SKM-1 treated with dmso at 0.1 percent for 144 hours (cell line): ENCODE measurements around the gene DMRTC2.

ENCODE experiments used
- DNase-seq: peaks from one replicate; lab custom pipeline; 2025; ENCODE audit not compliant: unreplicated experiment; lab: John Stamatoyannopoulos, UW

The DMRTC2 gene

DNA sequence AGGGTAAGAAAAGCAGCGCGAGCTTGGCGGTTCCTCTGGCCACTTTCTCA, at the start of gene DMRTC2:
Gene DMRTC2, plus strand, starts transcription at position 42 of the 50 bp plus-strand sequence. CDS start 2,387 bp downstream, outside the sequence.
- no peak for DNase-seq

DNA sequence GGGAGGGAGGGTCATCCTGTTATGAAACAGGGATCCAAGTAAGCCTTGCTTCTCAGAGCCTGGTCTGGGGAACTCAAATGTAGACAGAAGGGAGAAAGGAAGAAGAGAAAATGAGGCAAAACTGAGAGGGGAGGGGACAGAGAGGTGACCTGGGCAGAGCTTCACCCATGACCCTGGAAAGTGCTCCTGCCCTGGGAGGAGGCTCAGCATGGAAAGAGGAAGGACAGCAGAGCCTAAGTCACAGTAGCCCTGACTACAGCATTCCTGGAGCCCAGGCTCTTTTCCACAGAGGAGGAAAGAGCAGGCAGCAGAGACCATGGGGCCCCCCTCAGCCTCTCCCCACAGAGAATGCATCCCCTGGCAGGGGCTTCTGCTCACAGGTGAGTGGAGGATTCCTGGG, 48.5 kb upstream of the DMRTC2 start, which contains the start of gene CEACAM3:
Gene CEACAM3, plus strand, starts transcription at position 226 of the 400 bp plus-strand sequence. Its CDS starts 91 bp downstream, at position 317.
- no peak for DNase-seq

GRCh38 chr19:41796901-41797300, 47.9 kb upstream of the DMRTC2 start:
- no peak for DNase-seq

DNA sequence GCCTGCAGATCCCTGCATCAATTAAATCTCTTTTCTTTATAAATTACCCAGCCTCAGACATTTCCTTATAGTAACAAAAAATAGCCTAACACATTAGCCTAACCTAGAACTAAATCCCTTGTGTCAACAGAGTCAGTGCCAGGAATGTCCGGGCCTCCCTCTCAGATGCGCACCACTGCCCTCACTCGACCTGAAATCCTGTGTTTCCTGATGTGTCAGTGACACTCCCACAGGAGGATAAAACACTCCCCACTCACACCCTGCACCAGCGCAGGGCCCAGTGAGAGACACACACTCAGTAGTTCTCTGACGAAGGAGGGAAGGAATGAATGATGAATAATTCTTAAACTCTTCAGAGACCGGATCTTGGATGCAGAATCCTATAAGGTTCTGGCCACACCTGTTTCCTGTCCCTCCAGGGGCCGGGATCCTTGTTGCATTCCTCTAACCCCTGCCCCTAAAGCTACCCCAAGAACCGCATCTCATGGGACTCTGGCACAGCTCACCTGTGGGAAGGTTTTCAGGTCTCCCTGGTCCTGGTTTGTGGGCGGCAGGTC, 45.3 kb upstream of the DMRTC2 start:
- no peak for DNase-seq

DNA sequence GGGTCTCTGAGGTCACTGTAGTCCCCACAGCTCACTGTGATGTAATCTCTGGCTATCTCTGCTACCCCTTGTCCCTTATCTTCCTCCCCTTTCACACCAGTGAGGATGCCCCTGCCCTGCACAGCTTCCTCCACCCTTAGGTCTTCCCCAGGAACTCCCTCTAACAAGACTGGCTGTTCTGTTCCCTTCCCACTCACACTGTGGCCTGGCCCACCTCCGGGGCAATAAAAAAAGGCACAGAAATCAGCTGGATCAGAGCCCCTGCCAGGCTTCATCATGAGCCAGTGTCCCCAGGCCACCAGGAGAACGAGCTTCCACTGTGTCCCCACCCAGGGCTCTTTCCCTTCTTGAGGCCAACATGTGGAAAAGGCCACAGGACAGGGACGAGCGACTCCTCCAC, 43.8 kb upstream of the DMRTC2 start:
- no peak for DNase-seq

DNA sequence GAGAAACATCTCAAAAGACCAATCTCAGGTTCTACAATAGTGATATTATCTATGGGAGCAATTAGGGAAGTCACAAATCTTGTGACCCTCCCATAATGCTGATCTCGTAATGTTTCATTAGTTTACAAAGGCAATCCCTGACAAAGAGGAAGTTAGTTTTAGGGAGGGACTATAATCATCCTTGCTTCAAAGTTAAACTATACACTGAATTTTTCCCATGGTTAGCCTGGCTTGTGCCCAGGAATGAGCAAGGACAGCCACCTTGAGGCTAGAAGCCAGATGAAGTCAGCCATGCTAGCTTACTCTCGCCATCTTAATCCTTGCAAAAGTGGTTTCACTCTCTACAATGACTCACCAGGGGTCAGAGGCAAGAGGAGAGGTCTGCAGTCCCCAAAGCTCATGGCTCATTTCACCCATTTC, 43.0 kb upstream of the DMRTC2 start:
- DNase-seq, result peak; percentile 57

DNA sequence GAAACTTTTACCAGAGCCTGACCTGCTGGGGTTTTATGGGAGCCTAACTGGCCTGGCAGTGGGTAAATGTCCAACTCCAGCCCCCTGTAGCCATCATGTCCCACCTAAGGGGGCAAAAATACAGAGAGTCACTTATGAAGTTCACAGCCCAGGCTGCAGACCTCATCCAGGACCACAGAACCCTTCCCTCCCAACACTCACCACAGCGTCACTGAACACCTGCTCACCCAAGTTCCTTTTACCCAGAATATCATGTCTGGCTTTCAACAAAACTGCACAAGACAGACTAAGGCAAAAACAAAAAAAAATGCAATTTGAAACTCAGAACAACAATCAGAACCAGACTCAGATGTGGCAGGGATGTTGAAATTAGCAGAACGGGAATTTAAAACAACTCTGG, 42.1 kb upstream of the DMRTC2 start:
- no peak for DNase-seq

- no peak for DNase-seq
Observed at GRCh38 chr19:41804336-41804735, 40.5 kb upstream of the DMRTC2 start.

DNA sequence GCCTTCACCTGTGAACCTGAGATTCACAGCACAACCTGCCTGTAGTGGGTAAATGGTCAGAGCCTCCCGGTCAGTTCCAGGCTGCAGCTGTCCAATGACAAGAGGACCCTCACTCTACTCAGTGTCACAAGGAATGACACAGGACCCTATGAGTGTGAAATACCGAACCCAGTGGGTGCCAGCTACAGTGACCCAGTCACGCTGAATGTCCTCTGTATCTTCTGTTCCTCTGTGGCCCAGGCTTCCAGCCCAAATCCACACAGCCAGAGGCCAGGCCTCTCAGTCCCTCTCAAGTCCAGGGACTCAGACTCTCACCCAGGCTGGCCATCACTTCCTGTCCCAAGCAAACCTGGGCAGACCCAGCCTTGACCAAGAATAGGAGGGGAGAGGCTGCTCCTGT, 37.7 kb upstream of the DMRTC2 start:
- no peak for DNase-seq

- peak; percentile 42 for DNase-seq
Observed at GRCh38 chr19:41808663-41809566, 35.9 kb upstream of the DMRTC2 start.

GRCh38 chr19:41810301-41810700, 34.5 kb upstream of the DMRTC2 start:
- DNase-seq, result no peak

DNA sequence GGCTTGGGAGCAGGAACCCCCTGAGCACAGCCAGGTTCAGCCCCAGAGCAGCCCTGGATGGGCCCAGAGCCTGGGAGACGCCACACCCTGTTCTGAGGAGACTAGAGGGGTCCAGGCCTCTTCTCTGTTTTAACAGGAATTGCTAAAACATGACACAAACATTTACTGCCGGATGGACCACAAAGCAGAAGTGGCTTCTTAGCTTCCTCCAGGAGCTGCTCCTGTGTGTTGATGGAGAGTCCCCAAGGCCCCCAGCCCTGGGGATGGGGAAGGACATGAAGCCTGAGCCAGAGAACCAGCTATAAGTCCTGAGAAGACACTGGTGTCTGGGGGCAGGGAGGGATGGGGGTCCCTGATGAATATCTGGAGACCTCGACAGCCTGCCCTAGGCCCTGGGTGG, 33.8 kb upstream of the DMRTC2 start:
- peak; percentile 60 for DNase-seq

GRCh38 chr19:41811981-41812380, 32.9 kb upstream of the DMRTC2 start:
- no peak for DNase-seq

GRCh38 chr19:41813911-41814310, 30.9 kb upstream of the DMRTC2 start:
- no peak for DNase-seq

DNA sequence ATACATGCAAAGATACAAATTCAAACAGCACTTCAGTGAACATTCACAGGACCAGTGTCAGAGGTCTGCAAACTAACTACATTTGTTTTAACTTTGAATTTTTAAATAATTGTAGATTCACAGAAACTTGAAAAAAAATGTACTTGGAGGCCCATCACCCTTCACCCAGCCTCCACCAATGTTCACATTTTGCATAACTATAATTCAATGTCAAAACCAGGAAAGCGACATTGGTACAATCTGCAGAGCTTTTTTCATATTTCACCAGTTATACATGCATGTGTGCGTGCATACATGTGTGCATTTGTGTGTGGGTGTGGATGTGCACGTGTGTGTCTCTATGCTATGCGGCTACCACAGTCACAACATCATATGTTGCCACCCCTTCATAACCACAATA, 29.5 kb upstream of the DMRTC2 start:
- DNase-seq, result no peak

DNA sequence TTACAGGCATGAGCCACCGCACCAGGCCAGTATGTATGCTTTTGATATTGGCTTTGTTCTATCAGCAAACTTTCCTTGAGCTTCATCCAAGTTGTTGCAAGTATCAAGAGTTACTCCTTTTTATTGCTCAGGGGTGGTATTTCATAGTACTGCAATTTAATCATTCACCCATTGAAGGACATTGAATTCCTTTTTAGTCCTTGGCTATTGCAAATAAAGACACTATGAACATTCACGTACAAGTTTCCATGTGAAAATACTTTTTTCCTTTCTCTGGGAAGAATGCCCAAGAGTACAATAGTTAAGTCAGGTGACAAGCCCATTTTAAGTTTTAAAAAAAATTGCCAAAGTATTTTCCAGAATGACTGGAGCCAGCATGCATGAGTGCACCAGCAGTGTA, 28.1 kb upstream of the DMRTC2 start:
- DNase-seq, result no peak

DNA sequence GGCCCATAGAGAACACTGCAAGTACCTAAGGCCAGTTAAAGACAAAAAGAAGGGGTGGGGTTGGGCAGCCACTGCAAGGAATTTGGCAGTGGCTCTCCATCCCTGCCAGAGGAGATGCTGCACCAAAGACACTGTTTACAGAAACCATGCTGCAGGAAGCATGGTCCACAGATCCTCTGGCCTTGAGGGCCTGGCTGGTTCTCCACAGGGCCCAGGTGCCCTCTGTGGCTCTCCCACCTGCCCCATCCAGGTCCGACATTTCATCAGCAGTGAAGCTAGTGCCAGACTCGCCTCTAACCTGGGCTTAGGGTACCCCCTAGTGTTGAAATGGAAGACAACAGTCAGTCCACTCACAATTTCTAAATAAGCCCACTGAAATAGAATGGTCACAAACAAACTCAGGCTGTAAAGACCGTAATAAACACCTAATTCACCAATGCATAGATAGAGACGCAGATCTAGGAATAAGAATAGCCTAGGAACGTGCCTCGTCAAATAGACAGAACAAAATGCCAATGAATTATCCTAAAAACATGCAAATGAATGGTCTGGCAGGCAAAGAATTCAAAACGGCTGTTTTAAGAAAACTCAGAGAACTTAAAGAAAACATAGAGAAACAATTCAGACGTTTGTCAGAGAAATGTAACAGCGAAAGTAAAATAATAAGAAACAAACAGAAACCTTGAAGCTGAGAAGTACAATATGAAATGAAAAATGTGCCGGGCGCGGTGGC, 23.7 kb upstream of the DMRTC2 start:
- DNase-seq, result peak; percentile 9

DNA sequence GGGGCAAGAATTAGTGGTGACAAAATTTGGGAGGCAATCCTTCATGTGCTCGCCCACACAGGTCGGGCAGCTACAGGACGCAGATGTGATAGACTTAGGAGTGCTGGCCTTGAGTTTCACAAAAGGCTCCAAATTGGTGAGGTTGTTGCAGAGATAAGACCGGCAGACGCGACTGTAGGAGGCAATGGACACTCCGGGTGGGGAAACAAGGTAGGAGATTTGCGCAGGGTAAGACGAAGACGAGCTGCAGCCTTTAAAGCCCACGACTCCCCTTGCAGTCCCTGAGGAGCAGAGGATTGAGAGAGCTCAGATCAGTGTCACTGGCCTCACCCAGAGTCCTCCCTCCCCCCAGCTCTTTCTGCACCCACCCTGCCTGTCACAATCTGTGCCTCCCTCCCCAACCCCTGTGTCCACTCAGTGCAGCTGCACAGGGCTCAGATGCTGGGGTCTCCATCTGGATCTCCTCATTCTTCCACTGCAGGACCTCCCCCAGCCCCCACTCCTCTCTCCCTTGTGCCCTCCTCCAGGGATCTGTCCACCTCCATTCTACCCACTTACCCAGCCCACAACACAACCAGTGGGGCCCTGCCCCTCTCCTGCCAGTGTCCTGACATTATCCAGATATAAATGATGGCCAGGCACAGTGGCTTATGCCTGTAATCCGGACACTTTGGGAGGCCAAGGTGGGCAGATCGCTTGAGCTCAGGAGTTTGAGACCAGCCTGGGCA, 6.7 kb upstream of the DMRTC2 start:
- DNase-seq, result no peak

GRCh38 chr19:41839211-41839610, 5.6 kb upstream of the DMRTC2 start:
- no peak for DNase-seq

GRCh38 chr19:41843371-41843770, 1.5 kb upstream of the DMRTC2 start:
- no peak for DNase-seq

DNA sequence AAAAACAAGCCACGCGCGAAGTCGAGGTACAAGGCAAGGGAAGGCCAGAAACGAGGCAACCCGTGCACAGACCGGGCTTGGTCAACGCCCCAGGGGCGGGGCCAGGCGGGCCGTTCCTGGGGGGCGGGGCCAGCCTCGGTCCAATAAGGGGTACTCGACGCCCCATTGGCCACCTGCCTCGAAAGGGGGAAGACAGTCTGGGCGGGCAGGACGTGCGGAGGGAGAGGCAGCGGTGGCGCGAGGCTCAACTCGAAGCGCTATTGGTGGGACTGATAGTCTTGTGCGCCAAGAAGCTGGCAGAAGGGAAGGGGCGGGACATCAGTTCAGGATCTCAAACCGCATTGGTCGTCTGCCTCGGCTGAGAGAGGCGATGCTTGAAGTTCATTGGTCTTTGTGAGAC, 241 bp upstream of the DMRTC2 start, which contains the start of gene LYPD4:
Gene LYPD4, minus strand, starts transcription at position 83 of the 400 bp plus-strand sequence. CDS start 5,398 bp downstream, outside the sequence.
- DNase-seq, result no peak
